Measurements from ENCODE around the gene AGAP1. TPM values are rescaled to one million over a fixed set of nuclear protein-coding genes. Genes with fewer than 3 reads are reported as not detected.
A peak's percentile ranks its signal among the peaks of the same experiment; 100 is the strongest.

AGAP1 gene
- total RNA-seq, 2 donors from 2014 or later, result 19.1 to 20.8 TPM

- Histone ChIP-seq H3K27ac (no peak overlapping the region), H3K36me3 (no peaks in the 10 kb centered on the region), H3K4me3 (peak overlapping the region; percentile 87), H3K9me3 (no peaks in the 10 kb centered on the region), H3K27me3 (replicated peaks; ENCODE audit: insufficient read depth) (no peaks in the 10 kb centered on the region), H3K4me1 (ENCODE audit: control insufficient read depth in 1 of 2, low read depth in 2 of 2) (peaks cover 10 to 22% of the 10 kb centered on the region in 2 donors)
- ATAC-seq (ENCODE audit: insufficient number of reproducible peaks, low FRiP score, low read depth) (no peak), DNase-seq (ENCODE audit: low spot score) (no peak)
- TF ChIP-seq CTCF (IDR thresholded peaks at IDR 0.05), result no peak
Observed at GRCh38 chr2:235494716-235495372, 1.0 kb downstream of the AGAP1 start.

GRCh38 chr2:235495373-235496238 is 1.8 kb downstream of the AGAP1 start:
- Histone ChIP-seq H3K36me3 (no peaks in the 10 kb centered on the region), H3K4me1 (ENCODE audit: control insufficient read depth in 1 of 2, low read depth in 2 of 2) (peaks cover 10 to 22% of the 10 kb centered on the region in 2 donors), H3K9me3 (no peaks in the 10 kb centered on the region), H3K27ac (no peak overlapping the region), H3K4me3 (peak overlapping the region; percentile 87), H3K27me3 (replicated peaks; ENCODE audit: insufficient read depth) (no peaks in the 10 kb centered on the region)
- no peak for TF ChIP-seq CTCF (IDR thresholded peaks at IDR 0.05)
- DNase-seq (ENCODE audit: low spot score) (no peak), ATAC-seq (ENCODE audit: insufficient number of reproducible peaks, low FRiP score, low read depth) (no peak)

GRCh38 chr2:235496239-235496621 is 2.4 kb downstream of the AGAP1 start:
- H3K9me3 ChIP-seq, result no peaks in the 10 kb centered on the region
- H3K27ac ChIP-seq, result no peak overlapping the region
- no peak for TF ChIP-seq CTCF (IDR thresholded peaks at IDR 0.05)
- ATAC-seq (ENCODE audit: insufficient number of reproducible peaks, low FRiP score, low read depth), result no peak
- H3K4me3 ChIP-seq, result no peak overlapping the region
- DNase-seq (ENCODE audit: low spot score), result no peak
- peaks cover 10 to 22% of the 10 kb centered on the region in 2 donors for H3K4me1 ChIP-seq (ENCODE audit: control insufficient read depth in 1 of 2, low read depth in 2 of 2)
- no peaks in the 10 kb centered on the region for H3K27me3 ChIP-seq (replicated peaks; ENCODE audit: insufficient read depth)
- H3K36me3 ChIP-seq, result no peaks in the 10 kb centered on the region

- ATAC-seq (ENCODE audit: insufficient number of reproducible peaks, low FRiP score, low read depth) (no peak), DNase-seq (ENCODE audit: low spot score) (no peak)
- no peak for TF ChIP-seq CTCF (IDR thresholded peaks at IDR 0.05)
- Histone ChIP-seq H3K4me1 (ENCODE audit: control insufficient read depth in 1 of 2, low read depth in 2 of 2) (peaks cover 13 to 22% of the 10 kb centered on the region in 2 donors), H3K27me3 (replicated peaks; ENCODE audit: insufficient read depth) (no peaks in the 10 kb centered on the region), H3K4me3 (no peak overlapping the region), H3K27ac (no peak overlapping the region), H3K9me3 (no peaks in the 10 kb centered on the region), H3K36me3 (no peaks in the 10 kb centered on the region)
Observed at GRCh38 chr2:235497096-235497495, 3.3 kb downstream of the AGAP1 start.

- no peak for DNase-seq (ENCODE audit: low spot score)
- no peak for ATAC-seq (ENCODE audit: insufficient number of reproducible peaks, low FRiP score, low read depth)
- no peak for TF ChIP-seq CTCF (IDR thresholded peaks at IDR 0.05)
- Histone ChIP-seq H3K9me3 (no peaks in the 10 kb centered on the region), H3K27me3 (replicated peaks; ENCODE audit: insufficient read depth) (no peaks in the 10 kb centered on the region), H3K36me3 (no peaks in the 10 kb centered on the region), H3K27ac (no peak overlapping the region), H3K4me1 (ENCODE audit: control insufficient read depth in 1 of 2, low read depth in 2 of 2) (peaks cover 13 to 14% of the 10 kb centered on the region in 2 donors), H3K4me3 (no peak overlapping the region)
Observed at GRCh38 chr2:235498541-235498940, 4.7 kb downstream of the AGAP1 start.

Measured in thoracic aorta (tissue), 2 donors.